Keratinocyte (primary cell): Measurements from ENCODE around the gene ATP5PF. TPM values are rescaled to one million over a fixed set of nuclear protein-coding genes. Genes with fewer than 3 reads are reported as not detected.

Experiments used
- DNase-seq: peaks from one replicate; pipeline ENCODE4 v3.0.0-alpha.2; 2011; ENCODE audit warnings: low read depth, missing footprints, low spot score
- FAIRE-seq: peaks from 2 replicates; lab custom pipeline; 2011; peaks lifted over from hg19 to GRCh38; lab: Jason Lieb, UNC
- H2AFZ ChIP-seq: 2 replicates; pipeline ENCODE4 v1.6.0; 2012; ENCODE audit warnings: low read length, control low read depth, inconsistent platforms; ENCODE audit not compliant: control insufficient read depth
- H3K27ac ChIP-seq: 2 replicates; pipeline ENCODE4 v1.5.1; 2011; ENCODE audit warnings: low read length; ENCODE audit not compliant: control insufficient read depth, insufficient read depth
- H3K27me3 ChIP-seq: 3 replicates; pipeline ENCODE4 v1.6.0; 2011; ENCODE audit warnings: low read length; ENCODE audit not compliant: control insufficient read depth, insufficient read depth; ENCODE audit errors: extremely low read depth
- H3K36me3 ChIP-seq, 2 experiments: 2 replicates in 1 of 2; 3 replicates in 1 of 2; pipeline ENCODE4 v1.5.1; 2011; ENCODE audit warnings: low read length in 2 of 2, mild to moderate bottlenecking in 1 of 2; ENCODE audit not compliant: control insufficient read depth in 2 of 2, insufficient read depth in 2 of 2; ENCODE audit errors: extremely low read depth in 1 of 2
- H3K4me1 ChIP-seq: 3 replicates; pipeline ENCODE4 v1.5.1; 2011; ENCODE audit warnings: low read length; ENCODE audit not compliant: control insufficient read depth, insufficient read depth; ENCODE audit errors: extremely low read depth
- H3K4me2 ChIP-seq: 3 replicates; pipeline ENCODE4 v1.6.0; 2011; ENCODE audit warnings: low read depth, low read length; ENCODE audit not compliant: control insufficient read depth, insufficient read depth; ENCODE audit errors: extremely low read depth
- H3K4me3 ChIP-seq, 3 experiments: fragments of 200-600 bp in 1 of 3; sonication (generic) in 1 of 3; 2 replicates in 2 of 3; 3 replicates in 1 of 3; pipeline ENCODE4 v1.5.1; 2011 to 2016; ENCODE audit warnings: low read length in 3 of 3, mild to moderate bottlenecking in 3 of 3, control low read depth in 2 of 3, inconsistent platforms in 1 of 3, low read depth in 1 of 3, mixed read lengths in 1 of 3, mixed run types in 1 of 3, moderate library complexity in 1 of 3; ENCODE audit not compliant: control insufficient read depth in 2 of 3, insufficient read depth in 2 of 3; ENCODE audit errors: extremely low read depth in 1 of 3
- H3K79me2 ChIP-seq: 2 replicates; pipeline ENCODE4 v1.6.0; 2012; ENCODE audit warnings: low read length; ENCODE audit not compliant: control insufficient read depth, insufficient read depth
- H3K9ac ChIP-seq: 3 replicates; pipeline ENCODE4 v1.6.0; 2011; ENCODE audit warnings: low read length; ENCODE audit not compliant: control insufficient read depth, insufficient read depth; ENCODE audit errors: extremely low read depth
- H3K9me1 ChIP-seq: 3 replicates; pipeline ENCODE4 v1.6.0; 2011; ENCODE audit warnings: low read length; ENCODE audit not compliant: control insufficient read depth, insufficient read depth; ENCODE audit errors: extremely low read depth
- H3K9me3 ChIP-seq: 2 replicates; pipeline ENCODE4 v1.5.1; 2012; ENCODE audit warnings: low read depth, low read length; ENCODE audit not compliant: control insufficient read depth
- H4K20me1 ChIP-seq: 3 replicates; pipeline ENCODE4 v1.6.0; 2011; ENCODE audit warnings: low read length; ENCODE audit not compliant: control insufficient read depth, insufficient read depth; ENCODE audit errors: extremely low read depth
- EZH2 ChIP-seq: IDR thresholded peaks from one replicate; pipeline ENCODE4 v1.6.1; 2012; ENCODE audit warnings: inconsistent platforms, mild to moderate bottlenecking, low read length, moderate library complexity
- dilution Hi-C: fragments of 300-500 bp; cut with MboI; formaldehyde crosslinking; loops from one replicate; pipeline ENCODE4 v1.7.0; 2020; ENCODE audit warnings: low sequenced_read_pairs; ENCODE audit not compliant: extremely low pct_ligation_motif_present
- polyA plus RNA-seq, 5 experiments: library from polyadenylated mRNA; depleted of rRNA in 3 of 5; stranded (reverse) in 3 of 5; stranded (forward) in 1 of 5; unstranded in 1 of 5; fragments of >200 nt; gene quantifications; 1 replicate in 1 of 5; 2 replicates in 3 of 5; 3 replicates in 1 of 5; pipeline versions ENCODE4 v1.2.1 to v1.2.3, GENCODE V29; 2011 to 2012; ENCODE audit warnings: missing spikeins in 2 of 5, low read depth in 1 of 5, low replicate concordance in 1 of 5
- TF ChIP-seq, protein P1 (sequence below), 3 experiments: IDR thresholded peaks in 1 of 3; conservative IDR thresholded peaks in 1 of 3; optimal IDR thresholded peaks in 1 of 3; 2 replicates in 2 of 3; 3 replicates in 1 of 3; pipeline versions ENCODE3 to v1.5.1; 2011; ENCODE audit warnings: low read length in 3 of 3, mild to moderate bottlenecking in 3 of 3, moderate library complexity in 2 of 3, control low read depth in 1 of 3, inconsistent platforms in 1 of 3; ENCODE audit not compliant: insufficient read depth in 2 of 3; ENCODE audit errors: extremely low read depth in 1 of 3

Gene ATP5PF
- polyA plus RNA-seq, 1 donor (not counting 4 experiments of a cell fraction or from before 2014, with no cell fraction given): 256 TPM

DNA sequence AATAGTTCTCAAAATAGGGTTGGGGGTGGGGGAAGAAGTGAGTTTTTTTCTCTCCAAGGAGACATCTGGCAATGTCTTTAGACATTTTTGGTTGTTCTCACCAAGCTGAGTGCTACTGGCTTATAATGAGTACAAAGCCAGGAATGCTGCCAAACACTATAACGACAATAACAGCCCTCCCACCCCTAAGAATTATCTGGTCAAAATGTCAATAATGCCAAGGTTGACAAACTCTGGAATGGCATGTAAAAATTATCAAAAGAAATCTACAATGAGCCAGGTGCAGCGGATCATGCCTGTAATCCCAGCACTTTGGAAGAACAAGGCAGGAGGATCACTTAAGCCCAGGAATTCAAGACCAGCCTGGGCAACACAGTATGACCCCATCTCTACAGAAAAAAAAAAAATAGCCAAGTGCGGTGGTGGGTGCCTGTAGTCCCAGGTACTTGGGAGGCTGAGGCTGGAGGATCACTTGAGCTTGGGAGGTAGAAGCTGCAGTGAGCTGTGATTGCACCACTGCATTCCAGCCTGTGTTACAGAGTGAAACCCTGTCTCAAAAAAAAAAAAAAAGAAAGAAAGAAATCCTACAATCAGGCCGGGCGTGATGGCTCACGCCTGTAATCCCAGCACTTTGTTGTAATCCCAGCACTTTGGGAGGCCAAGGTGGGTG is 2.5 kb downstream of the ATP5PF start:
- no peaks in the 10 kb centered on the region for H3K9me3 ChIP-seq
- H3K27ac ChIP-seq: no peak overlapping the region
- H3K9me1 ChIP-seq: no peaks in the 10 kb centered on the region
- no peak overlapping the region for H3K4me2 ChIP-seq
- TF ChIP-seq, protein P1, sequence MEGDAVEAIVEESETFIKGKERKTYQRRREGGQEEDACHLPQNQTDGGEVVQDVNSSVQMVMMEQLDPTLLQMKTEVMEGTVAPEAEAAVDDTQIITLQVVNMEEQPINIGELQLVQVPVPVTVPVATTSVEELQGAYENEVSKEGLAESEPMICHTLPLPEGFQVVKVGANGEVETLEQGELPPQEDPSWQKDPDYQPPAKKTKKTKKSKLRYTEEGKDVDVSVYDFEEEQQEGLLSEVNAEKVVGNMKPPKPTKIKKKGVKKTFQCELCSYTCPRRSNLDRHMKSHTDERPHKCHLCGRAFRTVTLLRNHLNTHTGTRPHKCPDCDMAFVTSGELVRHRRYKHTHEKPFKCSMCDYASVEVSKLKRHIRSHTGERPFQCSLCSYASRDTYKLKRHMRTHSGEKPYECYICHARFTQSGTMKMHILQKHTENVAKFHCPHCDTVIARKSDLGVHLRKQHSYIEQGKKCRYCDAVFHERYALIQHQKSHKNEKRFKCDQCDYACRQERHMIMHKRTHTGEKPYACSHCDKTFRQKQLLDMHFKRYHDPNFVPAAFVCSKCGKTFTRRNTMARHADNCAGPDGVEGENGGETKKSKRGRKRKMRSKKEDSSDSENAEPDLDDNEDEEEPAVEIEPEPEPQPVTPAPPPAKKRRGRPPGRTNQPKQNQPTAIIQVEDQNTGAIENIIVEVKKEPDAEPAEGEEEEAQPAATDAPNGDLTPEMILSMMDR (optimal IDR thresholded peaks at IDR 0.05 in 1 of 3, IDR thresholded peaks at IDR 0.05 in 1 of 3, conservative IDR thresholded peaks at IDR 0.05 in 1 of 3; ENCODE audit: extremely low read depth in 1 of 3, insufficient read depth in 2 of 3, low read length in 3 of 3): no peak
- TF ChIP-seq EZH2: no peak
- FAIRE-seq (no peak), DNase-seq (no peak)
- H3K79me2 ChIP-seq: peaks cover 61% of the 10 kb centered on the region
- H3K9ac ChIP-seq: no peak overlapping the region
- peaks cover 10% of the 10 kb centered on the region for H3K4me1 ChIP-seq
- no peaks in the 10 kb centered on the region for H3K27me3 ChIP-seq
- H3K4me3 ChIP-seq: no peak overlapping the region
- dilution Hi-C loops: no loop called here
- no peaks in the 10 kb centered on the region for H4K20me1 ChIP-seq
- no peak overlapping the region for H2AFZ ChIP-seq
- H3K36me3 ChIP-seq: peaks cover 18 to 24% of the 10 kb centered on the region in 2 experiments

DNA sequence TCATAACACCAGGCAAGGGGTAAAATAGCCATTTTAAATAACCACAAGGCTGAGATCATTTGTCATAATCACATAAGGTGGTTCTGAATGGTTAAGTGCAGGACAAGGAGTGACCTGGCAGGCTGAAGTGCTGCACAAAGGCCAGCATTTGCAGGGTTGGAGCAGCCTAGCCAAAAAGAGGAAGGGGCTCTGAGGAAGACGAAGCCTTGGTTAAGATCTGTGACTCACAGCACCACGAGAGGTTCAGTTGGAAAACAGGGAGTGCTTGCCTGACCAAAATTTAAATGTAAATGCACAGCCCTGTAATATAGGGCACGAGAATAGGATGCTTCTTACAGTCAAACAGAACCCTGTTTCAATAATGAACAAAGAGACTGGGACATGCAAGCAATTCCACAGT is 12.1 kb downstream of the ATP5PF start:
- Histone ChIP-seq H3K9ac (no peak overlapping the region), H3K79me2 (peaks cover 2% of the 10 kb centered on the region), H3K27me3 (no peaks in the 10 kb centered on the region), H3K9me3 (no peaks in the 10 kb centered on the region), H3K4me2 (no peak overlapping the region), H3K4me3 (no peak overlapping the region), H3K9me1 (no peaks in the 10 kb centered on the region), H4K20me1 (no peaks in the 10 kb centered on the region), H3K4me1 (no peaks in the 10 kb centered on the region), H3K36me3 (peaks cover 14 to 22% of the 10 kb centered on the region in 2 experiments), H2AFZ (no peak overlapping the region), H3K27ac (no peak overlapping the region)
- TF ChIP-seq, protein P1 (optimal IDR thresholded peaks at IDR 0.05 in 1 of 3, IDR thresholded peaks at IDR 0.05 in 1 of 3, conservative IDR thresholded peaks at IDR 0.05 in 1 of 3; ENCODE audit: extremely low read depth in 1 of 3, insufficient read depth in 2 of 3, low read length in 3 of 3): no peak
- no peak for TF ChIP-seq EZH2
- dilution Hi-C loops: no loop called here
- no peak for DNase-seq
- FAIRE-seq: no peak
